ENCODE results near the gene WTAP.

DNA sequence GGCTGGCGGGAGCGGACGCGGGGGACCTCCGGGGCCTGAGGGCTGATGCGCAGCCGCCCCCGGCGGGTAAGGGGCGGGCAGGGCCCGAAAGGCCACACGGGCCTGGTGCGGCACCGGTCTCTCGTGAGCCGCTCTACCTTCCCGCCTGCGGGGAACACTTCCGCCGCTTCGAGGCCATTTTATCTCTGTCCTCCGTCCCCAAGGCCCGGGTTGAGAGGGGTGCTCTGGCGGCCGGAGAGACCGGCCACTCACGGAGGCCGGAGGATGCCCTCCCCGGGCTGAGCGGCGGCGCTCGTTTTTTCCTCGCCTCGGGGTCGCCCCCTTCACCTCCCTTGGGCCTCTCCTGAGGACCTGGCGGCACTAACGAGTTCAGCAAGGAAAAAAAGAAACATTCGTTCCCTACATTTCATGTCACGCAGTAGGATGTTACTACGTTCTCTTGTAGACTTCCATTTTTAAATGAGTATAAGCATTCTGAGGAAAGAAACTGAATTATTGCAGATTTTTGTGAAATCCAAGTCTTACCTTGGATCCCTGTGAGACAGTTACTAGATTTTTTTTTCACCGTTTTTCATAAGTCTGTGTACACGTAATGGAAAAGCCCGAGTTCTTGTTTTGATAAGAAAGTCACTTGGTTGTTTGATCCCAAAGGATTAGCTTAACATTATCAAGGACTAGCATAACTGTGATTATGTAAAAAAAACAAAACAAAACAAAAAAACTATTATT, 575 bp downstream of the WTAP start:
- no peak for TF ChIP-seq CEBPB (IDR thresholded peaks at IDR 0.05; ENCODE audit: low read depth, low read length)
- TF ChIP-seq CTCF (conservative IDR thresholded peaks at IDR 0.05; ENCODE audit: low read depth, low read length) = no peak
- TF ChIP-seq MAZ (IDR thresholded peaks at IDR 0.05; ENCODE audit: borderline replicate concordance, low read depth, low read length) = no peak
- TF ChIP-seq RCOR1 (IDR thresholded peaks at IDR 0.05; ENCODE audit: insufficient replicate concordance, low read length) = no peak
- TF ChIP-seq, protein P1, sequence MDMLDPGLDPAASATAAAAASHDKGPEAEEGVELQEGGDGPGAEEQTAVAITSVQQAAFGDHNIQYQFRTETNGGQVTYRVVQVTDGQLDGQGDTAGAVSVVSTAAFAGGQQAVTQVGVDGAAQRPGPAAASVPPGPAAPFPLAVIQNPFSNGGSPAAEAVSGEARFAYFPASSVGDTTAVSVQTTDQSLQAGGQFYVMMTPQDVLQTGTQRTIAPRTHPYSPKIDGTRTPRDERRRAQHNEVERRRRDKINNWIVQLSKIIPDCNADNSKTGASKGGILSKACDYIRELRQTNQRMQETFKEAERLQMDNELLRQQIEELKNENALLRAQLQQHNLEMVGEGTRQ (IDR thresholded peaks at IDR 0.05; ENCODE audit: low read depth, low read length) = no peak
- no peak for TF ChIP-seq RAD21 (IDR thresholded peaks at IDR 0.05; ENCODE audit: low read length)
